Measurements from ENCODE around the gene IER3IP1.
A peak's percentile ranks its signal among the peaks of the same experiment; 100 is the strongest.
"Not testable (repeated sequence)": the region's sequence is repeated elsewhere in the genome, so short reads cannot be mapped to it uniquely, and the experiment has no call there.

IER3IP1 gene

GRCh38 chr18:47163241-47163640 lies 12.9 kb downstream of the IER3IP1 start:
- no peaks in the 10 kb centered on the region for H3K9me3 ChIP-seq (ENCODE audit: control insufficient read depth, low read length)
- H3K27ac ChIP-seq (ENCODE audit: insufficient read depth, low read length, poor library complexity, severe bottlenecking), result no peak overlapping the region
- H3K36me3 ChIP-seq (ENCODE audit: control insufficient read depth, insufficient read depth, low read length), result no peaks in the 10 kb centered on the region
- H3K4me1 ChIP-seq (ENCODE audit: control insufficient read depth, insufficient read depth, low read length, poor library complexity, severe bottlenecking), result no peaks in the 10 kb centered on the region
- no peaks in the 10 kb centered on the region for H3K27me3 ChIP-seq (replicated peaks; ENCODE audit: control insufficient read depth, insufficient read depth, low read length, poor library complexity, severe bottlenecking)
- H3K4me3 ChIP-seq (ENCODE audit: insufficient read depth, low read depth, low read length, poor library complexity, severe bottlenecking), result no peak overlapping the region
- no peak for DNase-seq

GRCh38 chr18:47160256-47160655 lies 15.9 kb downstream of the IER3IP1 start:
- no peak overlapping the region for H3K4me3 ChIP-seq (ENCODE audit: insufficient read depth, low read depth, low read length, poor library complexity, severe bottlenecking)
- H3K27me3 ChIP-seq (replicated peaks; ENCODE audit: control insufficient read depth, insufficient read depth, low read length, poor library complexity, severe bottlenecking), result no peaks in the 10 kb centered on the region
- no peaks in the 10 kb centered on the region for H3K36me3 ChIP-seq (ENCODE audit: control insufficient read depth, insufficient read depth, low read length)
- H3K9me3 ChIP-seq (ENCODE audit: control insufficient read depth, low read length), result no peaks in the 10 kb centered on the region
- no peak for DNase-seq
- no peak overlapping the region for H3K27ac ChIP-seq (ENCODE audit: insufficient read depth, low read length, poor library complexity, severe bottlenecking)
- no peaks in the 10 kb centered on the region for H3K4me1 ChIP-seq (ENCODE audit: control insufficient read depth, insufficient read depth, low read length, poor library complexity, severe bottlenecking)

DNA sequence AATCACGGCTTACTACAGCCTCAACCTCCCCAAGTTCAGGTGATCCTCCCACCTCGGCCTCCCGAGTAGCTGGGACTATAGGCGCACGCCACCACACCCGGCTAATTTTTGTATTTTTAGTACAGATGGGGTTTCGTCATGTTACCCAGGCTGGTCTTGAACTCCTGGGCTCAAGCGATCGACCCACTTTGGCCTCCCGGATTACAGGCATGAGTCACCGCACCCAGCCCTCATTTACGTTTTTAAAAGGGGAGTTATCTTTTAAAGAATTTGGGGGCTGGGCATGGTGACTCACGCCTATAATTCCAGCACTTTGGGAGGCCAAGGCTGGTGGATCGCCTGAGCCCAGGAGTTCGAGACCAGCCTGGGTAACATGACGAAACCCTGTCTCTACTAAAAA lies 17.8 kb downstream of the IER3IP1 start:
- not testable (repeated sequence) for H3K4me1 ChIP-seq (ENCODE audit: control insufficient read depth, insufficient read depth, low read length, poor library complexity, severe bottlenecking); DNase-seq; H3K27me3 ChIP-seq (replicated peaks; ENCODE audit: control insufficient read depth, insufficient read depth, low read length, poor library complexity, severe bottlenecking); H3K4me3 ChIP-seq (ENCODE audit: insufficient read depth, low read depth, low read length, poor library complexity, severe bottlenecking); H3K36me3 ChIP-seq (ENCODE audit: control insufficient read depth, insufficient read depth, low read length); H3K9me3 ChIP-seq (ENCODE audit: control insufficient read depth, low read length); H3K27ac ChIP-seq (ENCODE audit: insufficient read depth, low read length, poor library complexity, severe bottlenecking)

DNA sequence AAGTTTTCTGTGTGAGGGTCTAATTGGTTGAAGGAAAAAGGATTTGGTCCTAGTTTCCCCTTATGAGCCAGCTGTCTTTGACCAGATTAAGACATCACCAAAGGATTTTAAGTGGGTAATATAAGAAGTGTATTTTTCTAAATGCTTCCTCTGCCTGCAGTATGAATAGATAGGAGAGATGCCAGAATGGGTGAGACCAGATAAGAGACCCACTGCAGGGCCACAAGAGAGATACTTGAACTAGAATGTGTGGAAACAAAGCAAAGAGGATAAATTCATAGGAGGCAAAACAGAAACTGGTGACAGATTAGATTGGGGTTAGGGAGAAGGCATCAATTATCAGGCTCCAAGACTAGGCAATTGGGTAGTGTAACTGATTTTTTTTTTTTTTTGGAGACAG lies 24.7 kb downstream of the IER3IP1 start:
- H3K27ac ChIP-seq (ENCODE audit: insufficient read depth, low read length, poor library complexity, severe bottlenecking), result peak overlapping the region; percentile 68
- no peaks in the 10 kb centered on the region for H3K27me3 ChIP-seq (replicated peaks; ENCODE audit: control insufficient read depth, insufficient read depth, low read length, poor library complexity, severe bottlenecking)
- no peaks in the 10 kb centered on the region for H3K9me3 ChIP-seq (ENCODE audit: control insufficient read depth, low read length)
- DNase-seq, result no peak
- H3K4me3 ChIP-seq (ENCODE audit: insufficient read depth, low read depth, low read length, poor library complexity, severe bottlenecking), result peak overlapping the region; percentile 84
- no peaks in the 10 kb centered on the region for H3K36me3 ChIP-seq (ENCODE audit: control insufficient read depth, insufficient read depth, low read length)
- peaks cover 13% of the 10 kb centered on the region for H3K4me1 ChIP-seq (ENCODE audit: control insufficient read depth, insufficient read depth, low read length, poor library complexity, severe bottlenecking)

GRCh38 chr18:47150824-47151366 lies 25.3 kb downstream of the IER3IP1 start:
- H3K27me3 ChIP-seq (replicated peaks; ENCODE audit: control insufficient read depth, insufficient read depth, low read length, poor library complexity, severe bottlenecking), result no peaks in the 10 kb centered on the region
- H3K4me3 ChIP-seq (ENCODE audit: insufficient read depth, low read depth, low read length, poor library complexity, severe bottlenecking), result peak overlapping the region; percentile 84
- H3K36me3 ChIP-seq (ENCODE audit: control insufficient read depth, insufficient read depth, low read length), result no peaks in the 10 kb centered on the region
- peaks cover 13% of the 10 kb centered on the region for H3K4me1 ChIP-seq (ENCODE audit: control insufficient read depth, insufficient read depth, low read length, poor library complexity, severe bottlenecking)
- no peaks in the 10 kb centered on the region for H3K9me3 ChIP-seq (ENCODE audit: control insufficient read depth, low read length)
- no peak for DNase-seq
- peak overlapping the region; percentile 68 for H3K27ac ChIP-seq (ENCODE audit: insufficient read depth, low read length, poor library complexity, severe bottlenecking)

- H3K9me3 ChIP-seq (ENCODE audit: control insufficient read depth, low read length), result no peaks in the 10 kb centered on the region
- H3K27ac ChIP-seq (ENCODE audit: insufficient read depth, low read length, poor library complexity, severe bottlenecking), result peak within 1 kb of the TSS; percentile 68
- peak within 1 kb of the TSS; percentile 84 for H3K4me3 ChIP-seq (ENCODE audit: insufficient read depth, low read depth, low read length, poor library complexity, severe bottlenecking)
- DNase-seq, result peak; percentile 47 to 63 (median 57)
- no peaks in the 10 kb centered on the region for H3K36me3 ChIP-seq (ENCODE audit: control insufficient read depth, insufficient read depth, low read length)
- H3K4me1 ChIP-seq (ENCODE audit: control insufficient read depth, insufficient read depth, low read length, poor library complexity, severe bottlenecking), result peaks cover 13% of the 10 kb centered on the region
- H3K27me3 ChIP-seq (replicated peaks; ENCODE audit: control insufficient read depth, insufficient read depth, low read length, poor library complexity, severe bottlenecking), result no peaks in the 10 kb centered on the region
These were observed 25.9 kb downstream of the IER3IP1 start, which contains the start of gene HDHD2 for GRCh38 chr18:47150029-47150823. TSS of gene HDHD2 (minus strand) at chr18:47150500. CDS start at chr18:47136439, 14,061 bp downstream.

- Histone ChIP-seq H3K4me1 (ENCODE audit: control insufficient read depth, insufficient read depth, low read length, poor library complexity, severe bottlenecking) (peaks cover 13% of the 10 kb centered on the region), H3K27me3 (replicated peaks; ENCODE audit: control insufficient read depth, insufficient read depth, low read length, poor library complexity, severe bottlenecking) (no peaks in the 10 kb centered on the region), H3K36me3 (ENCODE audit: control insufficient read depth, insufficient read depth, low read length) (no peaks in the 10 kb centered on the region), H3K4me3 (ENCODE audit: insufficient read depth, low read depth, low read length, poor library complexity, severe bottlenecking) (peak overlapping the region; percentile 84), H3K27ac (ENCODE audit: insufficient read depth, low read length, poor library complexity, severe bottlenecking) (peak overlapping the region; percentile 68), H3K9me3 (ENCODE audit: control insufficient read depth, low read length) (no peaks in the 10 kb centered on the region)
- DNase-seq, result no peak
These were observed 26.6 kb downstream of the IER3IP1 start for GRCh38 chr18:47149457-47150028.

DNA sequence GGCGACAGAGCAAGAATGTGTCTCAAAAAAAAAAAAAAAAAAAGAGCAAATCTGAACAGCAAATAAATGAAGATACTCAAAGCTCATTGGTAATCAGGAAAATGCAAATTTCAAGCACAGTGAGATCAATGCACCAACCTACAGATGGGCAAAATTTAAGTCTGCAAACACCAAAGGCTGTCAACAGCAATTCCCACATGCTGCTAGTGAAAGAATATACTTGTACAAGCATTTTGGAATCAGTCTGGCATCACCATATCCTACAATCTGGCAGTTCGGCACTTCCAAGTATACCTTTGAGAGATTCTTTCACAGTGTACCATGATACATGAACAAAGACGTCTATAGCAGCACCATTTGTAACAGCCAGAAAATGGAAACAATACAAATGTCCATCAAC lies 30.0 kb downstream of the IER3IP1 start:
- Histone ChIP-seq H3K4me3 (ENCODE audit: insufficient read depth, low read depth, low read length, poor library complexity, severe bottlenecking) (no peak overlapping the region), H3K27me3 (replicated peaks; ENCODE audit: control insufficient read depth, insufficient read depth, low read length, poor library complexity, severe bottlenecking) (no peaks in the 10 kb centered on the region), H3K4me1 (ENCODE audit: control insufficient read depth, insufficient read depth, low read length, poor library complexity, severe bottlenecking) (peaks cover 10% of the 10 kb centered on the region), H3K9me3 (ENCODE audit: control insufficient read depth, low read length) (no peaks in the 10 kb centered on the region), H3K27ac (ENCODE audit: insufficient read depth, low read length, poor library complexity, severe bottlenecking) (no peak overlapping the region), H3K36me3 (ENCODE audit: control insufficient read depth, insufficient read depth, low read length) (no peaks in the 10 kb centered on the region)
- DNase-seq, result no peak

DNA sequence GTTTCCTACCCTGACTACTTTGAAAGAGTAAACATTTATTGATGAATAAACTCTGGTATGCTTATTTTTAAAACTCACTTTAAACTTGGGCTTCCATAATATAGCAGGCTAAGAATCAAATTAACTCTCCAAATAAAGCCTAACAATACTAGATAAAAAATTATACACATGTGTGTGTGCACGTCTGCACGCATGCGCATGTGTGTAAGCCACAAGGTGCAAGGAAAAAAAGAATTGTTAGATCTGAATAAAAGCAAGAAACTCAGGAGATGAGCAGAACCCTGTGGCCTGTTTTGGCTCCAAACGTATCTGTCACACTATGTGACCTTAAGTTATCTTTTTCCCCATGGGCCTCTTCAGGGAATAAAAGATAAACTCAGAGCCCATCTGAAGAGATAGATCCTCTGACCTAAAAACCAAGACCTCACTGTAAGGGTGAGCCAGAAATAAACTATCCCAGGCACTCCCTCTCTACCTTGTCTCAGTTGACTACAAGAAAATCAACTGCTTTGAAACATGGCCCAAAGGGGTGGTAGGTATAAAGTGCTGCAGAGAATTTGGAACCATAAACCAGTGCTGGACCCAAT lies 32.2 kb downstream of the IER3IP1 start:
- DNase-seq, result no peak
- H3K27ac ChIP-seq (ENCODE audit: insufficient read depth, low read length, poor library complexity, severe bottlenecking), result no peak overlapping the region
- no peaks in the 10 kb centered on the region for H3K4me1 ChIP-seq (ENCODE audit: control insufficient read depth, insufficient read depth, low read length, poor library complexity, severe bottlenecking)
- H3K27me3 ChIP-seq (replicated peaks; ENCODE audit: control insufficient read depth, insufficient read depth, low read length, poor library complexity, severe bottlenecking), result no peaks in the 10 kb centered on the region
- H3K9me3 ChIP-seq (ENCODE audit: control insufficient read depth, low read length), result no peaks in the 10 kb centered on the region
- no peaks in the 10 kb centered on the region for H3K36me3 ChIP-seq (ENCODE audit: control insufficient read depth, insufficient read depth, low read length)
- no peak overlapping the region for H3K4me3 ChIP-seq (ENCODE audit: insufficient read depth, low read depth, low read length, poor library complexity, severe bottlenecking)

DNA sequence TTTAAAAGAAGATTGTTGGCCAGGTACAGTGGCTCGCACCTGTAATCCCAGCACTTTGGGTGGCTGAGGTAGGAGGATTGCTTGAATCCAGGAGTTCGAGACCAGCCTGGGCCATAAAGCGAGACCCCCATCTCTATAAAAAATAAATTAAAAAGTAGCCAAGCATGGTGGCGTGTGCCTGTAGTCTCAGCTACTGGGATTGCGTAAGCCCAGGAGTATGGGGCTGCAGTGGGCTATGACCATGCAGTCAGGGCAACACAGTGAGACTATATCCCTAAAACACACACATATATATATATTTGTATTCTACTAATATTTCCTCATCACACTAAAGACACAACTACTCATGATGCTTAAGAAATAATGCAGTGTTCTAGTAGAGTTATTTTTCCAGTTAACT lies 33.0 kb downstream of the IER3IP1 start:
- Histone ChIP-seq H3K27ac (ENCODE audit: insufficient read depth, low read length, poor library complexity, severe bottlenecking) (no peak overlapping the region), H3K9me3 (ENCODE audit: control insufficient read depth, low read length) (no peaks in the 10 kb centered on the region), H3K4me3 (ENCODE audit: insufficient read depth, low read depth, low read length, poor library complexity, severe bottlenecking) (no peak overlapping the region)

More for the DNA sequence above, 33.0 kb downstream of the IER3IP1 start:
- H3K36me3 ChIP-seq (ENCODE audit: control insufficient read depth, insufficient read depth, low read length), result no peaks in the 10 kb centered on the region
- no peaks in the 10 kb centered on the region for H3K27me3 ChIP-seq (replicated peaks; ENCODE audit: control insufficient read depth, insufficient read depth, low read length, poor library complexity, severe bottlenecking)
- no peak for DNase-seq
- H3K4me1 ChIP-seq (ENCODE audit: control insufficient read depth, insufficient read depth, low read length, poor library complexity, severe bottlenecking), result no peaks in the 10 kb centered on the region

Data from effector memory CD4-positive, alpha-beta T cell (primary cell).